ENCODE results near the gene KCNN2. TPM values are rescaled to one million over a fixed set of nuclear protein-coding genes. Genes with fewer than 3 reads are reported as not detected.

Gene KCNN2
- total RNA-seq, 1 experiment from 2014 or later, result not detected

GRCh38 chr5:114458726-114459125, 96.9 kb downstream of the KCNN2 start:
- Histone ChIP-seq H3K36me3 (ENCODE audit: control insufficient read depth in 1 of 2, insufficient read depth in 2 of 2, low read length in 2 of 2) (no peaks in the 10 kb centered on the region), H3K79me2 (ENCODE audit: insufficient read depth, low read length) (no peaks in the 10 kb centered on the region), H2AFZ (ENCODE audit: low read depth, low read length, poor library complexity, severe bottlenecking) (no peak overlapping the region), H3K4me1 (ENCODE audit: control insufficient read depth in 1 of 2, insufficient read depth in 2 of 2, low read length in 2 of 2) (no peaks in the 10 kb centered on the region), H3K27ac (ENCODE audit: low read depth, low read length) (no peak overlapping the region), H3K9ac (ENCODE audit: low read length) (no peak overlapping the region), H3K4me3 (replicated peaks in 1 of 2; ENCODE audit: low read depth in 1 of 2, low read length in 2 of 2) (no peak overlapping the region), H3K27me3 (ENCODE audit: insufficient read depth, low read length) (peaks cover 31% of the 10 kb centered on the region), H4K20me1 (ENCODE audit: insufficient read depth) (no peaks in the 10 kb centered on the region), H3K9me3 (ENCODE audit: control insufficient read depth in 1 of 2, insufficient read depth in 1 of 2, low read depth in 1 of 2, low read length in 2 of 2) (no peaks in the 10 kb centered on the region), H3K9me2 (ENCODE audit: insufficient read depth) (no peaks in the 10 kb centered on the region), H3K4me2 (ENCODE audit: low read length) (no peak overlapping the region)
- no TSS peak for BruUV-seq (replicated peaks)
- TF ChIP-seq POLR2A (IDR thresholded peaks at IDR 0.05; ENCODE audit: borderline replicate concordance, extremely low read depth, insufficient read depth, insufficient read length), result no peak
- no peak for TF ChIP-seq ELF1 (IDR thresholded peaks at IDR 0.05; ENCODE audit: borderline replicate concordance, low read depth)
- TF ChIP-seq REST (IDR thresholded peaks at IDR 0.05; ENCODE audit: low read depth), result no peak
- no peak for TF ChIP-seq CTCF (IDR thresholded peaks at IDR 0.05 in 2 of 3, conservative IDR thresholded peaks at IDR 0.05 in 1 of 3; ENCODE audit: borderline replicate concordance in 1 of 3, insufficient read depth in 1 of 3, low read depth in 2 of 3, low read length in 2 of 3)
- TF ChIP-seq JUND (IDR thresholded peaks at IDR 0.05), result no peak
- TF ChIP-seq CEBPB (IDR thresholded peaks at IDR 0.05; ENCODE audit: low read depth), result no peak
- no peak for TF ChIP-seq SIN3A (IDR thresholded peaks at IDR 0.05; ENCODE audit: low read depth)
- TF ChIP-seq SRF (IDR thresholded peaks at IDR 0.05; ENCODE audit: low read depth), result no peak
- TF ChIP-seq EZH2phosphoT487 (IDR thresholded peaks at IDR 0.05; ENCODE audit: borderline replicate concordance), result no peak
- TF ChIP-seq SP1 (IDR thresholded peaks at IDR 0.05; ENCODE audit: low read depth), result no peak
- no peak for TF ChIP-seq YY1 (IDR thresholded peaks at IDR 0.05; ENCODE audit: extremely low read depth, insufficient replicate concordance, low read depth, low read length)
- ATAC-seq (no peak), DNase-seq (ENCODE audit: low read depth, low spot score) (no peak)
- POLR2A ChIA-PET, result no interaction called here
- RAD21 ChIA-PET (ENCODE audit: low non-redundant PET in 1 of 2, low total read pairs in 2 of 2, uncharacterized antibody in 2 of 2, unreplicated experiment in 2 of 2), result no interaction called here
- intact Hi-C loops (cut with micrococcal nuclease), result no loop called here
- CTCF ChIA-PET, result interaction anchor here (2.1 kb wide), 1 partner anchor 9 kb away, joined by 8 read pairs; no protein-coding TSS in a partner anchor
